ENCODE data around the gene CHEK1.
"Not testable (repeated sequence)": the region's sequence is repeated elsewhere in the genome, so short reads cannot be mapped to it uniquely, and the experiment has no call there.

CHEK1 gene

GRCh38 chr11:125701858-125702621 is 77.1 kb downstream of the CHEK1 start:
- peak; percentile 61 for DNase-seq

GRCh38 chr11:125704686-125705085 is 79.7 kb downstream of the CHEK1 start:
- DNase-seq = not testable (repeated sequence)

GRCh38 chr11:125720781-125721180 is 95.8 kb downstream of the CHEK1 start:
- no peak for DNase-seq

GRCh38 chr11:125724125-125724524 is 99.2 kb downstream of the CHEK1 start:
- peak; percentile 18 for DNase-seq

Data from MV-4-11 (cell line).